Islet precursor cell (in vitro differentiated cells): Measurements from ENCODE around the gene LCE3E.
"Not testable (repeated sequence)": the region's sequence is repeated elsewhere in the genome, so short reads cannot be mapped to it uniquely, and the experiment has no call there.

Experiments
- DNase-seq: peaks from one replicate; pipeline ENCODE4 v3.0.0-alpha.2; 2018

The LCE3E gene, protein sequence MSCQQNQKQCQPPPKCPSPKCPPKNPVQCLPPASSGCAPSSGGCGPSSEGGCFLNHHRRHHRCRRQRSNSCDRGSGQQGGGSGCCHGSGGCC

DNA sequence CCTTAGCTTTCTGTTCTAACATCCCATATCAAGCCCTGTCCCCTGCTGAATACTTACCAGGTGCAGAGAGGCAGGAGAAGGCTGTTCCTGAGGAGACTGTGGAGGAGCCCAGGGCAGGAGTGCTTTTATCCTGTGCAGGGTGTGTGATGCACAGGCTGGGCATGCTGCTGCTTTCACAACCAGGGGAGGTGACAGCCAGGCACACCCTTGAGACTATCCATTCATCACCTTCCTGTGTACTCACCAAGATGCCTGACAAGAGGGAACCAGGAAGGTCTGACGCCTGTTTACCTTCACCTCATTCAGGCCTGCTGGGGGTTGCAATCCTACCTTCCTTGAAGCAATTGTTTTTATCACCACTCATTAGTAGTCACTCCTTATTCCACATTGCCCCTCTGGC lies at the start of gene LCE3E:
Gene LCE3E, minus strand, starts transcription at position 100 of the 400 bp plus-strand sequence. CDS start 572 bp downstream, outside the sequence.
- DNase-seq = no peak

DNA sequence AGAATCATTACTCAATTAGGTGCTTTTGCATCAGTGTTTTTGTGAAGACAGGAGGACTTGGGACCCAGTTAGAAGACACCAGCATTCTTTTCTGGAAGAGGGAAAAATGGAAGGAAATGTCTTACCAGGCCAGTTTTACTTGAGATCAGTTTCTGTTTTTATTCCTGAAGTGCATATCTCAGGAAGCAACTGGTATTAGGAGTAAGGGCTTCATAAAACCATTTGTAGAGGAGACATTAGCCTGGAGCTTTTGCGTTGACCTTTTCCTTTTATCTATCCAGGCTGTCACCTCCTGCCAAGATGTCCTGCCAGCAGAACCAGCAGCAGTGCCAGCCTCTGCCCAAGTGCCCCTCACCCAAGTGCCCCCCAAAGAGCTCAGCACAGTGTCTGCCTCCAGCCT lies 46.9 kb upstream of the LCE3E start, which contains the start of gene LCE3B:
Gene LCE3B, plus strand, starts transcription at position 301 of the 400 bp plus-strand sequence. Its CDS starts 0 bp downstream, at position 301.
- DNase-seq = no peak

DNA sequence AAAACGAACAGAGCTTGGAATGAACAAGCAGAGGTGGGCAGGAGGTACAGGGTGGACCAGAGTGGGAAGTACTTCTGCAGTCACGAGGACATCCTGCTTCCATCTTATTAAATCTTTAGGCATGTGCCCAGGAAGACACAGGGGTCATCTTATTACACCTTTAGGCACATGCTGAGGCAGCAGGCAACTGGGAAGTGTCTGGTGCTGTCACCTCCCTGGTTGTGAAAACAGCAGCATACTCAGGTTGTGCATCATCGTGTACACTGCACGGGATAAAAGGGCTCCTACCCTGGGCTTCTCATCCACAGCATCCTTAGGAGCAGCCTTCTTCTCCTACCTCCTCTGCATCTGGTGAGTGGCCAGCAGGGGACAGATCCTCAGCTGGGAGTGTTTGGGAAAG lies 33.4 kb upstream of the LCE3E start, which contains the start of gene LCE3C:
Gene LCE3C, plus strand, starts transcription at position 301 of the 400 bp plus-strand sequence. CDS start 498 bp downstream, outside the sequence.
- no peak for DNase-seq

DNA sequence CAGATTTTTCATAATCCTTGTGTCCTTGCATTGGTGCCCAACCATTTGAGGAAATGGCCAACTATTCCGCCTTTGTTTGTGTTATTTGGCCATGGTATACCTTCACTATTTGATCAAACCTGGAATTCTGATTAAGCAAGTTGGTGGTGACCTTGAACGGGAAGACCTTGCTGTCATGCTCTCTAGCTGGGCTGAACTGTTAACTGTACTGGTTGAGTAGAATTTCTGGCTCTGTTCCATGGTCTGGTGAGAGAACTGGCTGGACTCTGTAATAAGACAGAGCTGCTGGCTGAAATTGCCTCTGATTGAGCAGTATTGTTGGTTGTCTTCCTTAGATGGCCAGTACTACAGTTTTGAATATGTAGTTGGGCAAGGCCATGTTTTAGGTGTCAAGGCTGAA lies 30.4 kb upstream of the LCE3E start:
- no peak for DNase-seq

DNA sequence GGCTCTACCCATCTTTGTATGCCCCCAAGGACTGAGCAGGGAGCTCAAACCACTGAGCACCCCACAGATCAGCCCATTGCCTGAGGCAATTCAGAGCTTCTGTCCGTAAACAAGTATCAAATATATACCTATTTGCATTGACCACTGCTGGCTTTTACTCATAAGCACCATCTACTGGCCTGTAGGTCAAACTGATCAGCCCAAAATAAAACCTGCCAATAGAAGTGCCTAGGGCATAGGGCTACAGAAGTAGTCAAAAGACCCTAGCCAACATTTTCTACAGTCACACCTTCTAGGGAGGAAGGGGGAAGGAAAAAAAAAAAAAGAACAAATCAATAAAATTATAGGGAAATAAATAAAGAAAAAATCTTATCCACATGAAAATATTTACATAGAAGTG lies 19.0 kb upstream of the LCE3E start:
- no peak for DNase-seq

DNA sequence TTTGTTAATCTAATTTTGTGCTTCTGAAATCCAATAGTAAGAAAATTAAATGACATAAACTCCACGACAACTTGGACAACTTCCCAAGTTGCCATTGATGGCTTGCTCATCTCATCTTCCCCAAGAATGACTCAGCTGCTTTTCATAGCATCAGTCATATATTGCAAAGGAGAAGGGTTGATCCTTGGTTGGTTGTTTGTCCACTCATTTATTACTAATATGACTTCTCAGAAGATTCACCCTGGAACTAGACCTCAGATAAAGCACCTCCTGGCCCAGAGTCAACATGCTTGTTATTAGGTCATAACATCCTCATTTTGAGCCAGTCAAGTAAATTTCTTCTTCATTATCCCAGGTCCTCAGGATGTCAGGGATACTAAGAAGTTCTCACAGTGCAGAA lies 16.1 kb upstream of the LCE3E start:
- DNase-seq = no peak

DNA sequence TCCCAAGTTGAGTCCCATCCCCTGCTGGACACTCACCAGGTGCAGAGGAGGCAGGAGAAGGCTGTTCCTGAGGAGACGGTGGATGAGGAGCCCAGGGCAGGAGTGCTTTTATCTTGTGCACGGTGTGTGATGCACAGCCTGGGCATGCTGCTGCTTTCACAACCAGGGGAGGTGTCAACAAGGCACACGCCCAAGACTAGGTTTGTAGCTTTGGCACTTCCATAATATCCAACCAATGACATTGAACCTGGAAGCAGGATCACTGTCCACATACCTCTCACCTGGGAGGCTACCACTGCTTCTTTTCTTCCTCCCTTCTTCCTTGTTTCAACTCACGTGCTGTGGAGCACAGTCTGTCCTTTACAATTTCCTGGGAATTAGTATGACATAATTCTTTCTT lies 13.9 kb upstream of the LCE3E start, which contains the start of gene LCE3D:
Gene LCE3D, minus strand, starts transcription at position 84 of the 400 bp plus-strand sequence. CDS start 580 bp downstream, outside the sequence.
- DNase-seq = no peak

DNA sequence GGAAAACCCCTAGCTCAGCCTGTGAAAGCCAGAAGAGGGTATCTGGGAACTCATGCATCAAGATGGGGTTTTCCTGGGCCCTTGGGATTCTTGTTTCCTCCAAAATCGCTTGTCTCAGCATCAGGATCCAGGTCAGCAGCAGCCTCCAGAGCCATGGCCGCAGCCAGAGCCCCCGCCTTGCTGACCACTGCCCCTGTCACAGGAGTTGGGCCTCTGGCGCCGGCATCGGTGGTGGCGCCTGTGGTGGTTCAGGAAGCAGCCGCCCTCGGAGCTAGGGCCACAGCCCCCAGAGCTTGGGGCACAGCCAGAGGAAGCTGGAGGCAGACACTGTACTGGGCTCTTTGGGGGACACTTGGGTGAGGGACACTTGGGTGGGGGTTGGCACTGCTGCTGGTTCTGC lies 12.9 kb upstream of the LCE3E start:
- not testable (repeated sequence) for DNase-seq

DNA sequence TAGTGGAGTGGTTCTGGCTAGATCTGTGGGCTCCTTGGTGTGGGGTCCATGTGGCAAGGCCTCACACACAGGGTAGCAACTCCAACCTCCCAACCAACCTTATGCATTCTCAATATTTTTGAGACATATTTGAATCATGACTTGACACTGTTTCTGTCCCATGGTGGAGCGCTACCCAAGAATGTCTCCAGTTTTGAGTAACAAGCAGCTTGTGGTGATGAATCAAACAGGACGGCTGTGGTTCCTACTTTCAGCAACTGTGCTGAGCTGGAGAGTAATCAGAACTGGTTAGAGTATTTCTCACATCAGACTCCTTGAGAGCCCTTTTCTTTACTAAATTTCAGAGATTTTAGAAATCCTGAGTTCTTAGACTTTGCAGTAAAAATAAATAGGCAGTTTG lies 10.6 kb upstream of the LCE3E start:
- DNase-seq = no peak

DNA sequence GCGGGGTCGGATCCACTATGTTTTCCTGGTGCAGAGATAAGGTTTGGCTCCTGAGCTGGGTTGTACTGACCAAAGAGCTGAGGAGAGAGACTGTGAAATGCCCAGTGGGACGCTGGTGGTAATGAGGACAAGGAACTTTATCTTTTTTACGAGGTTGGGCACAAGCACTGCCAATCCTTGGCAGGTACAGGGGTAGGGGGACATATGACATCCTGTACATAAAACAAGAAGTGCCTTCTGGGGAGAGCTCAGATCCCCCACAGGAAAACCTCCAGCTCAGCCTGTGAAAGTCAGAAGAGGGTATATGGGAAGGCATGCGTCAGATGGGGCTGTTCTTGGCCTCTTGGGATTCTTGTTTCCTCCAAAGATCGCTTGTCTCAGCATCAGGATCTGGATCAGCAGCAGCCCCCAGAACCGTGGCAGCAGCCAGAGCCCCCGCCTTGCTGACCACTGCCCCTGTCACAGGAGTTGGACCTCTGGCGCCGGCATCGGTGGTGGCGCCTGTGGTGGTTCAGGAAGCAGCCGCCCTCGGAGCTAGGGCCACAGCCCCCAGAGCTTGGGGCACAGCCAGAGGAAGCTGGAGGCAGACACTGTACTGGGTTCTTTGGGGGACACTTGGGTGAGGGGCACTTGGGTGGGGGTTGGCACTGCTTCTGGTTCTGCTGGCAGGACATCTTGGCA lies 905 bp downstream of the LCE3E start:
- no peak for DNase-seq

DNA sequence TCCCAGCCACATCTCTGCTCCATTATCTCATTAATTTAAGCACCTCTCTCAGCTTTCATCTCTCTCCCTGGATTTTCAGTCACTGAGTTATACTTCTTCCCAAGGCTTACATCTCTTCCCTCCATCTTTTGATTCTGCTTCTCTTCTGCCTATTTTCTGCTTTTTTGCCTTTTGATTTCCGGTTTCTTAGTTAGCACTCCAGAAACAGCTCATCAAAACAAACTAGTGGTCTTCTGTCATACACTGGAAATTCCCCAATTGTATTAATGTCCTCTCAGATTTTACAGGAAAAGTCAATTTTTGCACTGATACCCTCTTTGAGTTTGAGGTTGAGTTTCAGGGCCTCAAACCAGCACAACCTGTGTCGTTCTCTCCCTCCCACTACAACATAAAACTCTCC lies 1.5 kb downstream of the LCE3E start:
- no peak for DNase-seq

DNA sequence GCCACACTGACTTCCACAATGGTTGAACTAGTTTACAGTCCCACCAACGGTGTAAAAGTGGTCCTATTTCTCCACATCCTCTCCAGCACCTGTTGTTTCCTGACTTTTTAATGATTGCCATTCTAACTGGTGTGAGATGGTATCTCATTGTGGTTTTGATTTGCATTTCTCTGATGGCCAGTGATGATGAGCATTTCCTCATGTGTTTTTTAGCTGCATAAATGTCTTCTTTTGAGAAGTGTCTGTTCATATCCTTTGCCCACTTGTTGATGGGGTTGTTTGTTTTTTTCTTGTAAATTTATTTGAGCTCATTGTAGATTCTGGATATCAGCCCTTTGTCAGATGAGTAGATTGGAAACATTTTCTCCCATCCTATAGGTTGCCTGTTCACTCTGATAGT lies 18.2 kb downstream of the LCE3E start:
- DNase-seq = not testable (repeated sequence)

DNA sequence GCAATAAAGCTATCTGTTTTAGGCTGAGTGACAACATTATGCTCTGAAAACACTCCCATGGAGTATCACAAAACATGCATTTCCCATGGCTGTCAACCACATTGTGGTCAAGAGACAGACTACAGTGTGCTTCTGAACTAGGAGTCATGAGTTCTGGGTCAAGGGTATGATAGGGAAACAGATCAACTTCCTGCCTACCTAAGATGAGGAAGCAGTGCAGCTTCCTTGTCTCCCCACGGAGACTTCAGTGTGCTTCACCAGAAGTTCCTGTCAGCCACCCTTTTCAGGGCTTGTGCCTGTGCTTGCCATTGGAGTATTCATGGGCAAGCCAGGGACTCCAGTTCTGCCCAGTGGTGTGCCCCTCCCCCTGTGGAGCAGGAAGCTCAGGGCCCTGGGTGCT lies 19.9 kb downstream of the LCE3E start:
- no peak for DNase-seq

DNA sequence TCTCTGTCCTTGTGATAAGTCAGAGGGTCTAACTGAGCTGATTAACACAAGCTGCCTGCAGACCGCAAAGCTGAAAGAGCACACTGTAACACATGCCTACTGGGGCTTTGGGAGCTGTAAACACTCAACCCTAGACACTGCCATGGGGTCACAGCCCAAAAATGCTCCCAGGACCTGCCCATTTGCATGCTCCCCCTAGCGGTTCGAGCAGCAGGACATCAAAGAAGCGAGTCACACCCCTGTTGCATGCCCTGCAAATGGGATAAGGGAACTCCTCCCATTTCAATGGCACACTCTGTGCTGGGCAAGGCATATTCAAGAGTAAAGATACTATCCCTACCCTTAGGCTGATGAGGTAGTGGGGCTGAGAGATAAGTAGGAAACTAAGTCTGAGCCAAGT lies 22.8 kb downstream of the LCE3E start:
- no peak for DNase-seq

DNA sequence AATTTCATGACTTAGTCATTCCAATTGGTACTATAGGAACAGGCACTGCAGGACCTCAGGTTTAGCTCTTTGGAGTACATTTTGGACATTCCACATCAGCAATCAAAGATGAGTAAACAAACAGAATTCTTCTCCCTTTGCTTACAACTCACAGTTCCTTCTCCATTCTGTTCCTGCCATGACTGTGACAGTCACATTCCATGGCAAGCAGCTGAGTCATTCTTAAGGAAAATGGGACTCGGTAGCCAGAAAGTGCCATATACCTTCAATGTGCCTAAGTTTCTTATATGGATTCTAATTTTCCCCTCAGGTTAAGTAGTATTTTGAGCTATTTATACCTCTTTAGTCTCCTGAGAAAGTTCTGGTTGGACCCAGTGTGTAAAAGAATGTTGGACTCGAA lies 26.7 kb downstream of the LCE3E start:
- no peak for DNase-seq

DNA sequence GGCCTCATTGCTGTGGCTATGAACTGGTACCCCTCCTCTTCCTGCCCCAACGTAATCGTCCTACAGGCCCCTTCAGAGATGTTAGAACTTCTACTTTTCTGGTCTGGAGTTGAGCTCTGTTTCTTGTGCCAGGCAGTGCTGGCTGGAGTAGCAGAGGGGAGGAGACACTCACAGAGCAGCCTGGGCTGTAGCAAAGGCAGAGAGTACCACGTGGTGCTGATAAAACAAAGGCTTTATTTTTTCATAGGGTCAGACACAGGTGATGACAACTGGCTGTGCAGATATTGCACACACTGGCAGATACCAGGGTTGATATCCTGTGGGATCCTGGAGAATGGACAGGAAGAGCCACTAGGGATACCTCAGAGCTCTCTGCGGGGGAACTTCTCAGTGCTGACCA lies 29.1 kb downstream of the LCE3E start:
- no peak for DNase-seq

DNA sequence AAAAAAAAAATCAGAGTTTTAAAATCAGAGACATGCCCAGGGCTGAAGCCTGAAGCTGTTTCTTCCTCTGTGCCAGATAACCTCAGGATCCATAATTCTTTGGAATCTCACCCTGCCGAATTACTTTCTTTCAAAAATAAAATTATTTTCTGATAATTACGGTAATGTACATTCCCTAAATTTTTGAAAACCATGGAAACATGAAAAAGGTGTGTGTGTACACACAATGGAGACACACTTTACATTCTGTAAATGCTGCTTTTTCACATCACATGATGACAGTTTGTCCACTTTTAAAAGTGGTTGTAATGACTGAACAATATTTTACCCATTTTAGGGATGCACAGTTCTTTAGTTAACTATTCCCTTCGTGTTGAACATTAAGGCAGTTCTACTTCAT lies 30.8 kb downstream of the LCE3E start:
- no peak for DNase-seq

DNA sequence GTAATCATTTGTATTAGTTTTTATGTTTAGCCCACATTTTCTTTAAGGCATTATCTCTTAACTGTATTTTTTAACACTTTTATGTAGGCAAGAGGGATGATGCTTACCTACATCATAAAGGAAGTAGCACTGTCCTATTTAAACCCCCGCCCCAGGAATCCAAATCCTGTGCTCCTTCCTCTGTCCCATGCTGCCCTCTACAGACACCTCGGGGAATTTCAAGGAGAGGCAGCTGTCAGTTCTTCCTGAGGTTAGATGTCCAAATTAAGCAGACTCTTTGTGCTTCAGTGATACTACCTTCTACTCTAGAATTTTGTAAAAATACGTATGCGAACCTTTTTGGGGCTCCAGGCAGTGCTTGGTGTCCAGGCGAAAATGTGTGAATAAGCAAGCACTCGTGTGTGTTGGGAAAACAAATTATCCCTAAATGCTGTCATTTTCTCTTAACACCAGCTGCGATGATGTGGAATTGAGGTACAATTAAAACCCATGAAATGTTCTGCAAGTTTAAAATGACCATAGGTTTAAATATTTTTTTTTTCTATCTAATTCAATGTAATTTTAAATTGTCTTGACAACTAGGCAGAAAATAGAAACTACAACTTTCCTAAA lies 33.1 kb downstream of the LCE3E start:
- DNase-seq = no peak

DNA sequence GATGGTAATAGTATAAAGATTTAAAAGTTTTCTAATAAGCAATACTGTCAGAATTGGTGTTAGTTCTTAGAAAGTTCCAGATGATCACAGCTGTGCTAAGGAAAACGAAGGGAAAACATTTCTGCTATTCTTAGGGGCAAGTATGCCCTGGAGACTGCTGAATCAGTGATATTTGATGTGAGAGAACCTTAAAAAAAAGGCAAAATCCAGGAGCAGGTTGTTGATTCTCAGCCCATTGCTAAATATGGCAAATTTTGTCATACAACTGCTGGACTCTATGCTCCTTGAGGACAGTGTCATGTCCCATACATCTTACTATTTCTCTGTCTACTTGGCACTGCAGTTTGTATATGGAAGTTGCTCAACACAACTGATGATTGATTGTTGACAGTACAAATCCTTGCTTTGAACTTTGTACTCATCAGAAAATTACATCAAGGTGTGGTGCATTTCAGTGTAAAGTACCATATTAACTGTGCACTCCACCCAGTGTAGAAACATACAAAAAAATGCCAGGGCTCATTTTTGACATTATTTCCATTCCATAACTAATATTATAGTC lies 41.4 kb downstream of the LCE3E start:
- no peak for DNase-seq

DNA sequence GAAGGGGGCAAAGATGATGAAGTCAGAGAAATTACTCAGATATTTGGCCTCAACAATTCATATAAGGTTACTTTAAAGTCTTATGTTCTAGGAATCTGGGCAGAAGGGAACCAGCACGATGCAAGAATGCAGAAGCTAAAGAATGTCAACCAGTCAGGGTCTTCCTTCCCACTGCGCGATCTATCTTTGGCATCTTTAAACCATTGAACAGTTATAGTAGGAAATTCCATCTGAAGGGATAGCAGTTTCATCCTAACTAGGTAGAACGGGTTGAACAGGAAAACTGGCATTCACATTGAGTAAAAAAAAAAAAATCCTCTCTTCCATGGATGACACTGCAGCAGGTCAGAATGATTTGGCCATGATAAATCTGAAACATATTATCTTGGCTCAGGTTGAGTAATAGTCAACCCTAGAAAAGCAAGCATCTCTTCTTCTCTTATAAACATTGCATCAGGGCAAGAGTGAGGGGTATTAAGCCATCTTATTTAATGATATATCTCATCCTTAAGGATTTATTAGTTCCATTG lies 46.0 kb downstream of the LCE3E start:
- no peak for DNase-seq

DNA sequence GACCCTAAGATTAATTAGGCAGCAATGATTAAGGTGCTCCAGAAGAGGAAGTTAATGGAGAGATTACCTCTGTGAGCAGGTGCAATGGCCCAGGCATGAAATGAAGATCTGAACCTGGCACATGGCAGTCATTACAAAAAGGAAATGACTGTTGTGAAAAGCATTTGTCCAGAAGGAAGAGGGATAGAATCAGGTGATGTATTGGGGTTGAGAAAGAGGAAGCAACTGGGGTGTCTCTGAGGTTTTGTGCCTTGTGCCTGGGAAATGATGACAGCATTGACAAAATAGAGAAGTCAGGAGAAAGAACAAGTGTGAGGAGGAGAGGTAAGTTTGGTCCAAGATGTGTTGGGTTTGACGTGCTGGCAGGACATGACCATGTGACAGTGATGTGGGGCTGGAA lies 46.7 kb downstream of the LCE3E start:
- DNase-seq = no peak

DNA sequence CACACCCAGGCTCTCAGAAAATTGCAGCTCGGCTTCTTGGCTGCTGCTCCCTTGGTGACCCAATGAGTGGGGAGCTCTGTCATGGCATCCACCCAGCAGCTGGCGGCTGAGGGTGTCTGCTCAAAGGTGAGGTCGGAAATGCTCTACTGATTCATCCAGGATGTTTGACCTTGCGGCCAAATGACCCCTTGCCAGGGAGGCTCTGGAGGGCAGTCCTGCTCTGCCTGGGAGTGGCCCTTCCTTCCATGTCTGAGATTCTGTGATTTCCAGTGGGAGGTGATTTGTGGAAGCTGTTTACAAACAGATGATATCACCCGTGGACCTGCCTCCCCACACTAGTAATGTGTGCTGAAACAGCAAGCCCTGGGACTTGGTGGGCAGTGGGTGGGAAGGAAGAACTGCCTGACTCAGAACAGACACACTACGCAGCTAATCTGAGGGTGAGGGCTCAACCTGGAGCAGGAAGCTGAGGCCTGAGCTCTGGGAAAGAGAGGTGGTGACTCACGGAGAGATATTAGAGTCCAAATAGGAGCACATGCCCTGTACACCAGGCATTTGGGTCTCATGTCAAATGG lies 49.3 kb downstream of the LCE3E start:
- DNase-seq = no peak

DNA sequence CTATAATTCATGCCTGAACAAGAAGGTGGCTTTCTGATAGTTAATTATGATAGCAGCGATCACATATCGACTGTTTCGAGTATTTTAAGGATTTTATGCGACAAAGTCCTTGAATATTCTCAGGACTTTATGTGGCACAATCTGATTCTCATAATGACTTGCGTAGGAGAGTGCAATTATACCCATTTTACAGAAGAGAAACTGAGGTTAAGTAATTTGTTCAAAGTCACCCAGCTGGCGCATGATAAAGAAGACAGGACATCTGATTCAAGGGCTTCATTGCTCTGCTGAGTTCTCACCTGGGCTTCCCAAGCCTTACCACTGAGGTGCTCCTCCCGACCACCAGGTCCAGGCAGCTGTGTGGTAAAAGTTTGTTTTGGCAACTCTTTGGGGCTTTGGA lies 50.5 kb downstream of the LCE3E start:
- DNase-seq = no peak
